ENCODE measurements around the gene RAD51B. TPM values are rescaled to one million over a fixed set of nuclear protein-coding genes. Genes with fewer than 3 reads are reported as not detected.
"Not testable (repeated sequence)": the region's sequence is repeated elsewhere in the genome, so short reads cannot be mapped to it uniquely, and the experiment has no call there.

Gene RAD51B
- total RNA-seq, 3 donors from 2014 or later: 10.6 to 77.6 (median 33.8) TPM

- no peak for DNase-seq (ENCODE audit: low spot score in 2 of 2)
- no peaks in the 10 kb centered on the region for H3K27me3 ChIP-seq
- no peaks in the 10 kb centered on the region for H3K9me3 ChIP-seq
- H3K4me3 ChIP-seq: no peak overlapping the region
- peaks cover 0 to 10% of the 10 kb centered on the region in 2 donors for H3K4me1 ChIP-seq
- intact Hi-C loops (cut with DNase I; ENCODE audit: low total_unique reads): no loop called here
- no peaks in the 10 kb centered on the region for H3K36me3 ChIP-seq
- TF ChIP-seq, protein P1, sequence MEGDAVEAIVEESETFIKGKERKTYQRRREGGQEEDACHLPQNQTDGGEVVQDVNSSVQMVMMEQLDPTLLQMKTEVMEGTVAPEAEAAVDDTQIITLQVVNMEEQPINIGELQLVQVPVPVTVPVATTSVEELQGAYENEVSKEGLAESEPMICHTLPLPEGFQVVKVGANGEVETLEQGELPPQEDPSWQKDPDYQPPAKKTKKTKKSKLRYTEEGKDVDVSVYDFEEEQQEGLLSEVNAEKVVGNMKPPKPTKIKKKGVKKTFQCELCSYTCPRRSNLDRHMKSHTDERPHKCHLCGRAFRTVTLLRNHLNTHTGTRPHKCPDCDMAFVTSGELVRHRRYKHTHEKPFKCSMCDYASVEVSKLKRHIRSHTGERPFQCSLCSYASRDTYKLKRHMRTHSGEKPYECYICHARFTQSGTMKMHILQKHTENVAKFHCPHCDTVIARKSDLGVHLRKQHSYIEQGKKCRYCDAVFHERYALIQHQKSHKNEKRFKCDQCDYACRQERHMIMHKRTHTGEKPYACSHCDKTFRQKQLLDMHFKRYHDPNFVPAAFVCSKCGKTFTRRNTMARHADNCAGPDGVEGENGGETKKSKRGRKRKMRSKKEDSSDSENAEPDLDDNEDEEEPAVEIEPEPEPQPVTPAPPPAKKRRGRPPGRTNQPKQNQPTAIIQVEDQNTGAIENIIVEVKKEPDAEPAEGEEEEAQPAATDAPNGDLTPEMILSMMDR (IDR thresholded peaks at IDR 0.05): no peak
- no peak for TF ChIP-seq POLR2AphosphoS5 (IDR thresholded peaks at IDR 0.05)
- TF ChIP-seq POLR2A (IDR thresholded peaks at IDR 0.05): no peak
- peak overlapping the region; percentile 67 to 83 for H3K27ac ChIP-seq
Observed at GRCh38 chr14:68284834-68285233, 465.3 kb downstream of the RAD51B start.

DNA sequence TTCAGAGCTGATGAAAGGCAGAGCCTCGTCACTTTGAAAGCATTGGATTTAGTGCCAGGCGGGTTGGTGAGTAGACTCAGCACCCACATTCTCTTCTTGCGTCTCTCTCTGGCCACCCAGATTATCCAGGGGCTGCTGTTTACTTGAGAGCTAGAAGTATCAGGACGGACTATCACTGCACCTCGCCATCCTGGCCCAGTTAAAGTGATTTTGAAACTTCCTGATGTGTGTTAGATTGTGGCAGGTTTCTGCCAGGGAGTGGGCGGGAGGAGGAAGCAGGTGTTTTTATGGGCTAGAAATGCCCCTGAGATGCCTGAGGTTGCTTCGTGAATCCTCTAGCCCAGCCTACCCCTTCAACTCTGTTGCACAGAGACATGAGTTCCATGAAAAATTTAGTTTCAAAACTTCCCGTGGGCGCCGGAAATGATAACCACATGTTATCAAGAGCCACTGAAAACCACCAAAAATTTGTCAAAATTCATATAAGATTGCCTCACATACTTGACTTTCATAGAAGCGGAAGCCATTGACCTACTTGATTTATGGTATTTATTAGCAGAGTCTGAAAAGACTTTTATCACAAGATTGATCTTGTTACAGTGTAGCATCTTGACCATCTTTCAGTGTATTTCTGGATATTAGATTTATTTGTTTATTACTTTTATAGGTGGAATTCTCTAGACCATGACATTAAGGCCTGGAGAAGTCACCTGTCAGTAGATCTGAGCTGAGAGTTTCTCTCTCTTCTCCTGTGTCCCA is 466.0 kb downstream of the RAD51B start:
- intact Hi-C loops (cut with DNase I; ENCODE audit: low total_unique reads): no loop called here
- H3K27ac ChIP-seq: peak overlapping the region; percentile 67 to 83

DNA sequence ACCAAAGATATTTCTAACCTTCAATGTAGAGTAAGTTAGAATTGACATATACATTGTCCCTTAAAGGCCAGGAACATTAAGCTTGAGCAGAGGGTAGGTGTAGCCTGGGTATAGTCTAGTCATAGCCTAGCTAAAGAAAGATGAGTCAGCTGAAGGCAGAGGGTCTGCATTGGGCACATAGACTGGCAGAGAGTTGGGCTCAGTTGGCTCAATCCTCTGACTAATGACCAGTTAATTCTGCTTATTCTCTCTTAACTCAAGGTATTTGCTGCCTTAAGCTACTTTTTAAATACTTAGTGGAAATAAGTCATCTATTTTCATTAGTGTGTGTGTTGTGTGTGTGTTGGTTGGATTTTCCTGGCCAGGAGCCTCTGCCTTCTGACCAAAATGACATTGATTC is 467.1 kb downstream of the RAD51B start:
- Histone ChIP-seq H3K27ac (peak overlapping the region in 1 of 2 donors; percentile 48), H3K4me3 (no peak overlapping the region), H3K27me3 (no peaks in the 10 kb centered on the region), H3K36me3 (no peaks in the 10 kb centered on the region), H3K4me1 (peaks cover 0 to 10% of the 10 kb centered on the region in 2 donors), H3K9me3 (no peaks in the 10 kb centered on the region)
- no peak for DNase-seq (ENCODE audit: low spot score in 2 of 2)
- TF ChIP-seq POLR2AphosphoS5 (IDR thresholded peaks at IDR 0.05) (no peak), POLR2A (IDR thresholded peaks at IDR 0.05) (no peak)
- TF ChIP-seq, protein P1 (IDR thresholded peaks at IDR 0.05): no peak
- intact Hi-C loops (cut with DNase I; ENCODE audit: low total_unique reads): no loop called here

More for the DNA sequence above, 466.0 kb downstream of the RAD51B start:
- no peak for DNase-seq (ENCODE audit: low spot score in 2 of 2)
- Histone ChIP-seq H3K4me1 (peaks cover 0 to 10% of the 10 kb centered on the region in 2 donors), H3K9me3 (no peaks in the 10 kb centered on the region), H3K27me3 (no peaks in the 10 kb centered on the region), H3K36me3 (no peaks in the 10 kb centered on the region), H3K4me3 (no peak overlapping the region)
- TF ChIP-seq, protein P1 (IDR thresholded peaks at IDR 0.05): no peak
- TF ChIP-seq POLR2AphosphoS5 (IDR thresholded peaks at IDR 0.05) (no peak), POLR2A (IDR thresholded peaks at IDR 0.05) (no peak)

GRCh38 chr14:68289452-68289851 is 469.9 kb downstream of the RAD51B start:
- DNase-seq (ENCODE audit: low spot score in 2 of 2); H3K36me3 ChIP-seq; H3K27ac ChIP-seq; H3K27me3 ChIP-seq; H3K4me3 ChIP-seq; H3K4me1 ChIP-seq; intact Hi-C loops (cut with DNase I; ENCODE audit: low total_unique reads); H3K9me3 ChIP-seq: not testable (repeated sequence)

- intact Hi-C loops (cut with DNase I; ENCODE audit: low total_unique reads): no loop called here
- H3K27ac ChIP-seq: peak overlapping the region; percentile 26 to 27
- no peak for TF ChIP-seq POLR2AphosphoS5 (IDR thresholded peaks at IDR 0.05)
- TF ChIP-seq POLR2A (IDR thresholded peaks at IDR 0.05): no peak
- TF ChIP-seq, protein P1 (IDR thresholded peaks at IDR 0.05): no peak
- no peaks in the 10 kb centered on the region for H3K27me3 ChIP-seq
- no peaks in the 10 kb centered on the region for H3K9me3 ChIP-seq
- no peak overlapping the region for H3K4me3 ChIP-seq
- DNase-seq (ENCODE audit: low spot score in 2 of 2): no peak
- no peaks in the 10 kb centered on the region for H3K36me3 ChIP-seq
- no peaks in the 10 kb centered on the region for H3K4me1 ChIP-seq
Observed at GRCh38 chr14:68291820-68292219, 472.2 kb downstream of the RAD51B start.
